A549 treated with CORT108297 at 1 μM for 4 hours (cell line): ENCODE data around the gene NEURL4. TPM values are rescaled to one million over a fixed set of nuclear protein-coding genes. Genes with fewer than 3 reads are reported as not detected.

Source experiments
- total RNA-seq: library from RNA; stranded (reverse); fragments of 200-300 nt; extraction: Qiagen RNA extraction; gene quantifications from 5 replicates; pipeline ENCODE4 v1.2.3, GENCODE V29; 2022

NEURL4 gene
- 22.9 to 38.3 TPM (median 34.9 TPM) in 5 replicates for total RNA-seq

GRCh38 chr17:7328840-7329373 is at the start of gene NEURL4:
NEURL4 (minus strand) TSS chr17:7329335; CDS start chr17:7329312, 23 bp downstream.

GRCh38 chr17:7355053-7355452 is 25.9 kb upstream of the NEURL4 start, which contains the start of gene TMEM95:
TMEM95 (plus strand) TSS chr17:7355156; CDS start chr17:7355205, 49 bp downstream.

GRCh38 chr17:7351665-7352502 is 22.7 kb upstream of the NEURL4 start, which contains the start of gene KCTD11:
KCTD11 (plus strand) TSS chr17:7352162.

GRCh38 chr17:7336240-7337175 is 7.4 kb upstream of the NEURL4 start, which contains the start of gene ACAP1:
ACAP1 (plus strand) TSS chr17:7336529; CDS start chr17:7336735, 206 bp downstream.

GRCh38 chr17:7314719-7315569 is 14.2 kb downstream of the NEURL4 start, which contains the start of gene GPS2:
GPS2 (minus strand) TSS chr17:7315360; CDS start chr17:7315052, 308 bp downstream.

GRCh38 chr17:7306911-7307685 is 22.0 kb downstream of the NEURL4 start, which contains the start of gene EIF5A:
EIF5A (plus strand) TSS chr17:7307628; CDS start chr17:7309636, 2,008 bp downstream.

GRCh38 chr17:7294614-7295153 is 34.5 kb downstream of the NEURL4 start, which contains the start of gene YBX2:
YBX2 (minus strand) TSS chr17:7294639; CDS start chr17:7294500, 139 bp downstream.

GRCh38 chr17:7281074-7281952 is 47.8 kb downstream of the NEURL4 start, which contains the start of gene SLC2A4:
SLC2A4 (plus strand) TSS chr17:7281718; CDS start chr17:7281935, 217 bp downstream.

Other genes with a start within 250 kb of the NEURL4 start
- not detected in 5 replicates for gene CLEC10A, start 249.1 kb downstream of the NEURL4 start, total RNA-seq
- gene ASGR2, start 214.5 kb downstream of the NEURL4 start, total RNA-seq, result 0.14 TPM in 1 of 5 replicates, not detected in the others
- 0.59 to 1.4 TPM (median 1.2 TPM) in 5 replicates for gene ASGR1, start 150.0 kb downstream of the NEURL4 start, total RNA-seq
- 6.8 to 9.8 TPM (median 8.2 TPM) in 5 replicates for gene DLG4, start 109.5 kb downstream of the NEURL4 start, total RNA-seq
- gene ACADVL, start 109.4 kb downstream of the NEURL4 start, total RNA-seq, result 308 to 483 TPM (median 455 TPM) in 5 replicates
- 30.7 to 43.1 TPM (median 40.7 TPM) in 5 replicates for gene DVL2, start 94.8 kb downstream of the NEURL4 start, total RNA-seq
- 82.4 to 100 TPM (median 91.5 TPM) in 5 replicates for gene PHF23, start 89.9 kb downstream of the NEURL4 start, total RNA-seq
- gene GABARAP, start 86.9 kb downstream of the NEURL4 start, total RNA-seq, result 645 to 806 TPM (median 682 TPM) in 5 replicates
- gene CTDNEP1, start 77.6 kb downstream of the NEURL4 start, total RNA-seq, result 221 to 239 TPM (median 226 TPM) in 5 replicates
- 121 to 141 TPM (median 127 TPM) in 5 replicates for gene ELP5, start 77.1 kb downstream of the NEURL4 start, total RNA-seq
- gene CLDN7, start 66.9 kb downstream of the NEURL4 start, total RNA-seq, result 0.84 to 1.2 TPM (median 0.97 TPM) in 5 replicates
- 0.15 to 0.27 TPM (median 0.26 TPM) in 5 replicates for gene SLC2A4, start 47.6 kb downstream of the NEURL4 start, total RNA-seq
- gene YBX2, start 34.7 kb downstream of the NEURL4 start, total RNA-seq, result 0.53 to 0.69 TPM (median 0.59 TPM) in 5 replicates
- 1,648 to 1,788 TPM (median 1,697 TPM) in 5 replicates for gene EIF5A, start 21.7 kb downstream of the NEURL4 start, total RNA-seq
- 88.2 to 105 TPM (median 103 TPM) in 5 replicates for gene GPS2, start 14.0 kb downstream of the NEURL4 start, total RNA-seq
- gene ACAP1, start 7.2 kb upstream of the NEURL4 start, total RNA-seq, result 0.48 to 5.1 TPM (median 4.2 TPM) in 5 replicates
- gene KCTD11, start 22.8 kb upstream of the NEURL4 start, total RNA-seq, result 11.8 to 15.9 TPM (median 13.7 TPM) in 5 replicates
- not detected in 5 replicates for gene TMEM95, start 25.8 kb upstream of the NEURL4 start, total RNA-seq
- gene TNK1, start 51.8 kb upstream of the NEURL4 start, total RNA-seq, result 1.3 to 2.0 TPM (median 1.7 TPM) in 5 replicates
- gene PLSCR3, start 65.2 kb upstream of the NEURL4 start, total RNA-seq, result 37.4 to 45.9 TPM (median 43.5 TPM) in 5 replicates
- 177 to 231 TPM (median 209 TPM) in 5 replicates for gene TMEM256, start 74.8 kb upstream of the NEURL4 start, total RNA-seq
- gene NLGN2, start 78.5 kb upstream of the NEURL4 start, total RNA-seq, result 12.1 to 21.2 TPM (median 19.3 TPM) in 5 replicates
- 0.13 TPM in 1 of 5 replicates, not detected in the others for gene SPEM1, start 91.0 kb upstream of the NEURL4 start, total RNA-seq
- gene SPEM2, start 96.3 kb upstream of the NEURL4 start, total RNA-seq, result 0.05 to 0.10 TPM (median 0.08 TPM) in 4 of 5 replicates, not detected in the other
- gene SPEM3, start 99.5 kb upstream of the NEURL4 start, total RNA-seq, result 0.04 to 0.06 TPM in 2 of 5 replicates, not detected in the others
- gene TMEM102, start 106.1 kb upstream of the NEURL4 start, total RNA-seq, result 11.2 to 15.4 TPM (median 13.9 TPM) in 5 replicates
- 0.92 to 1.6 TPM (median 1.4 TPM) in 5 replicates for gene FGF11, start 110.2 kb upstream of the NEURL4 start, total RNA-seq
- 5.2 to 9.8 TPM (median 8.8 TPM) in 5 replicates for gene CHRNB1, start 115.7 kb upstream of the NEURL4 start, total RNA-seq
- gene ZBTB4, start 150.3 kb upstream of the NEURL4 start, total RNA-seq, result 19.8 to 26.8 TPM (median 24.2 TPM) in 5 replicates
- gene SLC35G6, start 152.1 kb upstream of the NEURL4 start, total RNA-seq, result not detected in 5 replicates
- gene POLR2A, start 155.0 kb upstream of the NEURL4 start, total RNA-seq, result 65.7 to 84.9 TPM (median 82.6 TPM) in 5 replicates
- gene TNFSF12, start 219.7 kb upstream of the NEURL4 start, total RNA-seq, result 9.8 to 14.0 TPM (median 12.8 TPM) in 5 replicates
- gene TNFSF13, start 229.4 kb upstream of the NEURL4 start, total RNA-seq, result 0.61 to 0.79 TPM (median 0.68 TPM) in 5 replicates
- gene SENP3, start 232.6 kb upstream of the NEURL4 start, total RNA-seq, result 97.6 to 109 TPM (median 105 TPM) in 5 replicates